Left renal pelvis (tissue), 4 donors: ENCODE results near the gene ARMC9. TPM values are rescaled to one million over a fixed set of nuclear protein-coding genes. Genes with fewer than 3 reads are reported as not detected.
"Not testable (repeated sequence)": the region's sequence is repeated elsewhere in the genome, so short reads cannot be mapped to it uniquely, and the experiment has no call there.

ENCODE experiments used
- DNase-seq, 4 donors: peaks; one replicate each; pipeline ENCODE4 v3.0.0-alpha.2; 2013; ENCODE audit warnings: low read depth in 4 of 4, low spot score in 3 of 4
- polyA plus RNA-seq, 4 donors: library from polyadenylated mRNA; unstranded; fragments of 120-200 nt; gene quantifications; one replicate each; pipeline ENCODE4 v1.2.1, GENCODE V29; 2013; ENCODE audit not compliant: insufficient read length in 4 of 4

Gene ARMC9
- polyA plus RNA-seq, 4 donors = 24.6 to 30.1 (median 27.1) TPM

DNA sequence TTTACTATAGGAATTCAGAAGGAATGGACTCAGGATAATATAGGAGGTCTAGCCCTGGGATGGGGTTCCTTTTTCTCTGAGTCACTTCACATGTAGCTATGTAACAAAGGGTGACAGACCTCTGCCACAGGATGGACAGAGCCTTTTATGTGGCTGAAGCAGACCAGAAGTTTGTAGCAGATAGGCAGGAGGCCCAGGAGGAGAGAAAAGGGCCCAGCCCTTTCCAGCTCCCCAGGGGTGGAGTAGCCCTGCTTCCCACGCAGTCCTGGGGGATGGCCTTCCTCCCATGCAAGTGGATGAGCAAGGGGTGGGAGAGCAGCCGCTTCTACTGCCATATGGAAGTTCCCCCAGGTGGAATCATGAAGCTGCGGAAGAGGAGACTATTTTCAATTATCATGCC is 40.3 kb downstream of the ARMC9 start:
- DNase-seq = no peak

GRCh38 chr2:231239751-231240150 is 41.3 kb downstream of the ARMC9 start:
- no peak for DNase-seq

DNA sequence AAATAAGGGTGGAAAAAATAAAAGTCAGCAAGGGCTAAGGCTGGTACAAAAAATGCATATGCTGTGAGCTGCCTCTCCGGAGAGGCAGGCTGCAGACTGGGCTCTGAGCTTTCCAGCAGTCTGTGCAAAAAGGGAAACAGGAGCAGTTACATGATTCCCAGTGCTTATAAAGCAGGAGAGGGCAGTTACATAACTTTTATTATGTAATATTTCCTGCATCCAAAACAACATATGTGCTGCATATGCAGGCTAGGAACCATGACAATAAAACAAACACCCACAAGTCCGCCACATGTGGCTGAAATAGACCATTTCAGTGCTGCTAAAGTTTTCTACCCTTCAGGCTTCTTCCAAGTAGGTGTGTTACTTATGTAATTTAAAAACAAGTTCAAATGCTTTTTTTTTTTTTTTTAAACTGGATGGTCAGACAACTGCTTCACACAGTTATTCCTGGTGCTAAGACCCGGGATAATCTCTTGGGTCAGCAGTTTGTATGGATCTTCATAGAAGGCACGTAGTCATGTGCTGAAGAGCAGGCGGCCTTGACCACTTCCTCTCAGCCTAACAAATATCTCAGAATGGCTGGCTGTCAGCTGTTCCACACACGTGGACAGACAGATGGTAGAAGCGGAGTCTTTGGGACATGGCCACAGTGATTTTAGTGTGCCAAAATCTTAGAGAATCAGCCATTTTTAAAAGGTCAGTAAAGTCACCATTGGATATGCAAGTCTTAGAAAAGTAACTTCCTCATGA is 43.5 kb downstream of the ARMC9 start:
- no peak for DNase-seq

DNA sequence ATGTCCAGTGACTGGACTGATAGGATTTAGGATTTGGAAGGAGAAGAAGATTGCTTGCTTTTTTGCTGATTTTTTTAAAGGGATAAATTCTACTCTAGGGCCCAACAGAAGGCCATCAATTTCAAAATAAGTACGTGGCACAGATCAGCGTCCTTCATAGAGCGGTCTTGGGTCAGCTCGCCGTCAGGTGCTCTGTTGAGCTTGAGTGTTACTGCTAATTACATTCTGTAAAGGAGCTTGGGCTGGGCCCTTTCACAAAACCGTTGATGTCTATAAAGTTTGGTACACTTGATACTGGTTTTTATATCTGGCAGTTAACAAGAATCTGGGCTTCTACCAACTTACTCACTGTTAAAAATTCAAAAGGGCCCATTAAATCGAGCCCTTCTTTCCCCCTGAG is 45.4 kb downstream of the ARMC9 start:
- no peak for DNase-seq

- DNase-seq = no peak
Observed at GRCh38 chr2:231244382-231245248, 46.2 kb downstream of the ARMC9 start.

DNA sequence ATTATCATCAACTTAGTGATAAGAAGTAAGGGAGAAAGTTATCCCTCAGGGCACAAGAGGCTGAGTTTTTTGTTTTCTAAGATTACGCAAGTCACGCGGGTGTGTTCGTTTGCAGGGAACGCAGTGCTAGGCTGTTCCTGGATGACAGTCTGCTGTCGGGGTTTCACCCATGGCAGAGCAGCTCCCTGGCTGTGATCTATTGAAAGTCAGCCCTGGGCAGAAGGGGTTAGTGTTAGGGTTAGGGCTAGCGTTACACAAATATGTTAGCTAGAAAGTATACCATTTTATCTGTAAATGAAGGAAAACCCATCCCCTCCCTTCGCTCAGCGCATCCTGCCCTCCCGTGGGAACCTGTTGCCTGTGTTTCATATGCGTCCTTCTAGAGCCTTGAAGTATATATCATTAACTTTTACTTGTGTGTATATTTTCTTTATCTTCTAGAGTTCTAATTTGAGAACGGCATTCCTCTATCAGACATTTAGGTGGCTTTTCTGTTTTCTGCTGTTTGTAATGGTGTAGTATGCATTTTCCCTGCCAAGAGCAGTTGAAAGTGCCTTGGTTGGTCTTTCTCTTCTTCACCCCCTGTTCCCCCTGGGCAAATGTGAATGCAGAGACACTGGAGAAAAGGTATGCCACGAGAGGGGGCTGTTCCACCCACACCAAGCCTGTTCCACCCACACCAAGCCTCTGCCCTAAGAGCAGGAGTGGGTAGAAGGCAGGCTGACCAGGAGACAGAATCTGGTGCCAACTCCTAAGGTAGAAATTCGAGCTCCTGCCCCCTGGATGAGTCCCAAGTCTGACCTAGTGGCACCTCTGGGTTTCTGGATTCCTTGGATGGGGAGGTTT is 47.0 kb downstream of the ARMC9 start:
- DNase-seq = no peak

GRCh38 chr2:231246171-231246842 is 47.9 kb downstream of the ARMC9 start:
- no peak for DNase-seq

DNA sequence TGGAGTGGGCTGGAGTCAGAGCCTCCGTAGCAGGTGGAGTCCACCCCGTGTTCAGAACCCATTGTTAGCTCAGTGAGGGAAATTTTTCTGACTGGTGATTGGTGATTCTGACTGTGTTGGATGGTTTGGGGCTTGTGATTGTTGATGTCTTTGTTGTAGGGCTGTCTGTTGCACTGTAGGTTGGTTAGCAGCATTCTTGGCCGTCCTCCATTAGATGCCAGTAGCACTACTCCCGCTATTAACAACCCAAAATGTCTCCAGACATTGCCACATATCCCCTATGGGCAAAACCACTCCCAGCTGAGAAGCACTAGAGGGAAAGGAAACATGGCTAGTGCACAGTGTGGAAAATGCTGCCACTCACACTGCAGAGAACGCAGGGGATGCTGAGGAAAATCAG is 51.7 kb downstream of the ARMC9 start:
- DNase-seq = no peak

- no peak for DNase-seq
Observed at GRCh38 chr2:231250698-231251097, 52.3 kb downstream of the ARMC9 start.

GRCh38 chr2:231253292-231253691 is 54.9 kb downstream of the ARMC9 start:
- DNase-seq = not testable (repeated sequence)

- no peak for DNase-seq
Observed at GRCh38 chr2:231256494-231256893, 58.1 kb downstream of the ARMC9 start.

DNA sequence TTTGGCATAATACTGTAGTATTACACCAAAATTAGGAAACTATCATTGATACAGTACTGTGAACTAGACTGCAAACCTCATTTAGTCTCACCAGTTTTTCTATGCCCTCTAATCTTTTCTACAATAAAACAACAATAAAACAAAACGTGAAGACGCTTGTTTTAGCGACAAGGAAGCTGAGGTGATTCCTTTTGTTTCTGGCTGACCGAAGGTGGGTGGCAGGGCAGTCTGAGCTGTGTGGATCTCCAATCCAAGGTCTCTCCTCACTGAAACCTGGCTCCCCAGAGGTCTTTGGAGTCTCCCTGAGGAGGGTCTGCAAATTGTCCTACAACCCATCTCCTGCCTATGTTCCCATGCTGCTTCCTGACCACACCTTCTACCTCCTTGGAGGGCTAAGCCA is 59.3 kb downstream of the ARMC9 start:
- DNase-seq = no peak

DNA sequence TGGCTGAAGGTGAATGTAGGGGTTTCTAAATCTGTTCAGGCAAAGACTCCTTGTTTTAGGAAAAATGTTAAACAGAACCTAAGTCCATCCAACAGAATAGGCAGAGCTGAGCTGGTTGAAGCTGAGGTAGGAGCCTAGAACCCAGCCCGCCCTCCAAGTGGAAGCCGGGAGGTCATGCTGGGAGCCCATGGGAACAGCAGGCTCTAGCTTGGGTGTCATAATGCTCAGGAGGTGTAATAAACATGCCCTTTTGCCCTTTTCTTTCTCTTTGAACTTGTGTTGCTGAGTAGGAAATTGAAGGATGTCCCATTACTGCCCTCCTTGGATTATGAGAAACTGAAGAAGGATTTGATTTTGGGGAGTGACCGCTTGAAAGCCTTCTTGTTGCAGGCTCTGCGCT is 60.3 kb downstream of the ARMC9 start:
- no peak for DNase-seq

DNA sequence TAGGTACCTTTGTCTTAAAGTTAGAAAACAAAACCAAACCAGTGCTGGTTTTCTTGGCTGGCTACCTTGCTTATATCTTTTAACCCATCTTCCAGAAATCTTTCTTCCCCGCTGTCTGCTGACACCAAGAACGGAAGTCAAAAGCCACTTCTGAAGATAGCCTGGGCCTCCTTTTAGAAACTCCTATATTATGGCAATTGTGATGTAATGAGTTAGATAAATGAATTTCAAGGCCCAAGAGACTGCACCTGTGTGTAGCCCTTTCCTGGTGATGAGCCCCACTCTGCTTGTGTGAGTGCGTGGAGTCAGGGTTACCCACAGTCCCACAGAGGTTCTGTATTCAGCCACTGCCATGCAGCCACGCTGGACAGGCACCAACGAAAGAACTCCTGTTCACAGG is 60.7 kb downstream of the ARMC9 start:
- DNase-seq = no peak

- DNase-seq = no peak
Observed at GRCh38 chr2:231260442-231261208, 62.2 kb downstream of the ARMC9 start.

DNA sequence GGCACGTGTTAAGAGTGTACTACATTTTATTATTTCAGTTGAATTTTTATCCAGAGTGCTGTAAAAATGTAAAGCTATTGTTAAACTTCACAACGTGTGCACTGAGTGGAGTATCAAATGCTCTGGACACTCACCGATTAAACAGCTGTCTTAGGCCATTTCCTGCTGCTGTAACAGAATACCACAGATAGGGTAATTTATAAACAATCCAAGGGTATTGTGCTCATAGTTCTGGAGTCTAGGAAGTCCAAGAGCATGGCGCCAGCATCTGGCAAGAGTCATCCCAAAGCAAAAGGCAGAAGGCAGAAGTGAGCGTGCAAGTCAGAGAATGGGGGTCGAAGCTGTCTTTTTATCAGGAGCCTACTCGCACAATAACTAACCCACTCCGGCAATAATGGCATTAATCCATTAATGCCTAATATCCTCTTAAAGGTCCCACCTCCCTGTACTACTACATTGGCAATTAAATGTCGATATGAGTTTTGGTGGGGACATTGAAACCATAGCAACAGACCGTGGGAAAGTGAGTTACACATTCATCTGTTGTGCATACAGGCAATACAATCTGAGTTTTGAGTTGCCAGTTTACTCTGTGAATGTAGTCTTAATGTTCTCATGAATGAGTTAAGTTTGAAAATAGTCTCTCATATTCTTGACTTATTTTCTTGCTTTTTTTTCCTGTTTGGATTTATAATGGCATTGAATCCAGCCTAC is 64.8 kb downstream of the ARMC9 start:
- no peak for DNase-seq

DNA sequence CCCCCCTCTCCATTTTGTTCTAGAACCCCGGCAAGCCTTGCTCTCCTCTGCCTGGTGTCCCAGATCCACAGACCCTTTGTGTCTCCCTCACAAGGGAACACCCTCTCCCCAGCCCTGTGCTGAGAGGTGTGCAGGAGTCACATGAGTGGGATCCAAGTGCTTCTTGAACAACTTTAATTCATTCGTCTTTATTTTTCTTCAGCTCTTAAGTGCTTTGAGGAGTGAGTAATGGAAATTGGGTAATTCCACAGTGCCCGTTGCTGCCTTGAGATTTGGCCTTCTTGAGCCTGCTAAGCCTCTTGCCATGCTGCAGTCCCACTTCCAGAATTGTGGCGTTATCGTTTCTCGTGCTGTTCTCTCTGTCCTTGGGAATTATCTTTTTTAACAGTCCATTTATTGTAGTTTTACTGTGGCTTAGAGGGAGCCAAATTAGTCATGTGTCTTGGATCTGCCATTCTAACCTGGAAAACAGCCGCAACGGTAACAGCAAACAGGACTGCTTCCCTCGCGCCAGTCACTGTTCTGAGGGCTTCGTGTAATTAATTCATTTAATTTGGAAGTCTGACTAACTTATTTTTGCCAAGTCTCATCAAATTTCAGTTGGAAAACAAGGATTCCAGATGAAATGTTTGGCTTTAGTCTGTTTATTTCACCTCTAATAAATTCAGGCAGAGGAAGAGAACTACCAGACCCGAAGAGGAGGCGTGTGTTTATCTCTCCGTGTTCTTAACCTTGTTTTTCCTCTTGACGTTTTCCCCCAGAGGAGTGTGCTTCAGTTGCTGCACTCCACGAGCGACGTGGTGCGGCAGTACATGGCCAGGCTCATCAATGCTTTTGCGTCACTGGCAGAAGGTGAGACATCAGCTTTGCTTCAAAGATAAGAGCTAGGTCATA is 72.0 kb downstream of the ARMC9 start:
- DNase-seq = no peak

DNA sequence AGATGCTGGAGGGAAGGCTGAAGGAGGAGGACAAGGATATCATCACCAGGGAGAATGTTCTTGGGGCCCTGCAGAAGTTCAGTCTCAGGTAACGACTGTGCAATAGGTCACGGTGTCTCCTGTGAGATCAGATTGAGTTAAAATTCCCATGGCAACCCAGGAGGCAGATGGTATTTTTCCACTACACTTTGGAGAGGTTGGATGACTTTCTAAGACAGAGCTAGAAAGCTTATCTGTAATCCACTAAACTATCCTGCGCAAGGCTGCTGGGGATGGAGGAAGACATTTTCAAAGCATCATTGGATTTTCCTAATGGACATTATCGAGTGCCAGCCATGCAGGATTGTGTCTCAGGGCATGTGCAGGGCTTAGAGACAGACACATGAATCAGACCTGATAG is 74.6 kb downstream of the ARMC9 start:
- no peak for DNase-seq
